ENCODE measurements around the gene QRFP.
A peak's percentile ranks its signal among the peaks of the same experiment; 100 is the strongest.
"Not testable (repeated sequence)": the region's sequence is repeated elsewhere in the genome, so short reads cannot be mapped to it uniquely, and the experiment has no call there.

Gene QRFP

GRCh38 chr9:130856474-130856873 lies 40.1 kb downstream of the QRFP start:
- Histone ChIP-seq H3K27me3 (ENCODE audit: control insufficient read depth, insufficient read depth, low read length) (no peaks in the 10 kb centered on the region), H3K4me3 (ENCODE audit: low read length) (no peak overlapping the region), H3K4me1 (ENCODE audit: control insufficient read depth, insufficient read depth, low read length) (no peaks in the 10 kb centered on the region), H3K36me3 (ENCODE audit: control insufficient read depth, insufficient read depth, low read length) (peaks cover 10% of the 10 kb centered on the region; the same call in 1 of the 2 replicates), H3K9me3 (ENCODE audit: control insufficient read depth, insufficient read depth, low read length) (no peaks in the 10 kb centered on the region), H3K27ac (ENCODE audit: low read length) (no peak overlapping the region)
- no peak for DNase-seq (ENCODE audit: low read depth, low spot score)
- no CpG with 5 or more reads among the region's 8 CpGs for WGBS (ENCODE audit: insufficient coverage, insufficient read length)

- no peak overlapping the region for H3K27ac ChIP-seq (ENCODE audit: low read length)
- no peaks in the 10 kb centered on the region for H3K27me3 ChIP-seq (ENCODE audit: control insufficient read depth, insufficient read depth, low read length)
- no peaks in the 10 kb centered on the region for H3K4me1 ChIP-seq (ENCODE audit: control insufficient read depth, insufficient read depth, low read length)
- DNase-seq (ENCODE audit: low read depth, low spot score), result no peak
- no CpG with 5 or more reads among the region's 9 CpGs for WGBS (ENCODE audit: insufficient coverage, insufficient read length)
- H3K9me3 ChIP-seq (ENCODE audit: control insufficient read depth, insufficient read depth, low read length), result no peaks in the 10 kb centered on the region
- no peak overlapping the region for H3K4me3 ChIP-seq (ENCODE audit: low read length)
- H3K36me3 ChIP-seq (ENCODE audit: control insufficient read depth, insufficient read depth, low read length), result peaks cover 10% of the 10 kb centered on the region; the same call in 1 of the 2 replicates
Measured at GRCh38 chr9:130854835-130855234, 41.8 kb downstream of the QRFP start.

GRCh38 chr9:130854092-130854491 lies 42.5 kb downstream of the QRFP start:
- no peaks in the 10 kb centered on the region for H3K27me3 ChIP-seq (ENCODE audit: control insufficient read depth, insufficient read depth, low read length)
- no peaks in the 10 kb centered on the region for H3K9me3 ChIP-seq (ENCODE audit: control insufficient read depth, insufficient read depth, low read length)
- no peak overlapping the region for H3K27ac ChIP-seq (ENCODE audit: low read length)
- DNase-seq (ENCODE audit: low read depth, low spot score), result no peak
- no peak overlapping the region for H3K4me3 ChIP-seq (ENCODE audit: low read length)
- H3K36me3 ChIP-seq (ENCODE audit: control insufficient read depth, insufficient read depth, low read length), result peaks cover 10% of the 10 kb centered on the region; the same call in 1 of the 2 replicates
- H3K4me1 ChIP-seq (ENCODE audit: control insufficient read depth, insufficient read depth, low read length), result no peaks in the 10 kb centered on the region
- no CpG with 5 or more reads among the region's 8 CpGs for WGBS (ENCODE audit: insufficient coverage, insufficient read length)

- WGBS (ENCODE audit: insufficient coverage, insufficient read length), result no CpG with 5 or more reads among the region's 7 CpGs
- H3K36me3 ChIP-seq (ENCODE audit: control insufficient read depth, insufficient read depth, low read length), result peaks cover 10% of the 10 kb centered on the region; the same call in 1 of the 2 replicates
- no peak for DNase-seq (ENCODE audit: low read depth, low spot score)
Measured at GRCh38 chr9:130852801-130853200, 43.8 kb downstream of the QRFP start.

GRCh38 chr9:130849356-130849755 lies 47.3 kb downstream of the QRFP start:
- peaks cover 12% of the 10 kb centered on the region for H3K4me1 ChIP-seq (ENCODE audit: control insufficient read depth, insufficient read depth, low read length)
- no peaks in the 10 kb centered on the region for H3K36me3 ChIP-seq (ENCODE audit: control insufficient read depth, insufficient read depth, low read length)
- no peak for DNase-seq (ENCODE audit: low read depth, low spot score)
- no peaks in the 10 kb centered on the region for H3K9me3 ChIP-seq (ENCODE audit: control insufficient read depth, insufficient read depth, low read length)
- no CpG with 5 or more reads among the region's 9 CpGs for WGBS (ENCODE audit: insufficient coverage, insufficient read length)
- no peak overlapping the region for H3K4me3 ChIP-seq (ENCODE audit: low read length)
- no peaks in the 10 kb centered on the region for H3K27me3 ChIP-seq (ENCODE audit: control insufficient read depth, insufficient read depth, low read length)
- H3K27ac ChIP-seq (ENCODE audit: low read length), result no peak overlapping the region

More at GRCh38 chr9:130852801-130853200, 43.8 kb downstream of the QRFP start:
- Histone ChIP-seq H3K4me1 (ENCODE audit: control insufficient read depth, insufficient read depth, low read length) (peaks cover 2% of the 10 kb centered on the region; the same call in 1 of the 2 replicates), H3K9me3 (ENCODE audit: control insufficient read depth, insufficient read depth, low read length) (no peaks in the 10 kb centered on the region), H3K27me3 (ENCODE audit: control insufficient read depth, insufficient read depth, low read length) (no peaks in the 10 kb centered on the region), H3K4me3 (ENCODE audit: low read length) (no peak overlapping the region), H3K27ac (ENCODE audit: low read length) (no peak overlapping the region)

- no CpG with 5 or more reads among the region's 8 CpGs for WGBS (ENCODE audit: insufficient coverage, insufficient read length)
- H3K4me3 ChIP-seq (ENCODE audit: low read length); H3K27ac ChIP-seq (ENCODE audit: low read length); H3K36me3 ChIP-seq (ENCODE audit: control insufficient read depth, insufficient read depth, low read length); H3K9me3 ChIP-seq (ENCODE audit: control insufficient read depth, insufficient read depth, low read length); H3K27me3 ChIP-seq (ENCODE audit: control insufficient read depth, insufficient read depth, low read length); DNase-seq (ENCODE audit: low read depth, low spot score): not testable (repeated sequence)
- H3K4me1 ChIP-seq (ENCODE audit: control insufficient read depth, insufficient read depth, low read length), result peaks cover 14% of the 10 kb centered on the region
Measured at GRCh38 chr9:130848514-130848913, 48.1 kb downstream of the QRFP start.

- no peak for DNase-seq (ENCODE audit: low read depth, low spot score)
- H3K27ac ChIP-seq (ENCODE audit: low read length), result peak overlapping the region; percentile 35
Measured at GRCh38 chr9:130847306-130848217, 49.0 kb downstream of the QRFP start.

GRCh38 chr9:130846487-130847305 lies 49.9 kb downstream of the QRFP start:
- Histone ChIP-seq H3K27ac (ENCODE audit: low read length) (no peak overlapping the region), H3K4me1 (ENCODE audit: control insufficient read depth, insufficient read depth, low read length) (peaks cover 16% of the 10 kb centered on the region), H3K27me3 (ENCODE audit: control insufficient read depth, insufficient read depth, low read length) (no peaks in the 10 kb centered on the region), H3K9me3 (ENCODE audit: control insufficient read depth, insufficient read depth, low read length) (no peaks in the 10 kb centered on the region), H3K36me3 (ENCODE audit: control insufficient read depth, insufficient read depth, low read length) (no peaks in the 10 kb centered on the region), H3K4me3 (ENCODE audit: low read length) (no peak overlapping the region)
- 100% methylated on average over 1 of the region's 12 CpGs for WGBS (ENCODE audit: insufficient coverage, insufficient read length)
- no peak for DNase-seq (ENCODE audit: low read depth, low spot score)

More at GRCh38 chr9:130847306-130848217, 49.0 kb downstream of the QRFP start:
- Histone ChIP-seq H3K4me3 (ENCODE audit: low read length) (no peak overlapping the region), H3K27me3 (ENCODE audit: control insufficient read depth, insufficient read depth, low read length) (no peaks in the 10 kb centered on the region), H3K9me3 (ENCODE audit: control insufficient read depth, insufficient read depth, low read length) (no peaks in the 10 kb centered on the region), H3K36me3 (ENCODE audit: control insufficient read depth, insufficient read depth, low read length) (no peaks in the 10 kb centered on the region), H3K4me1 (ENCODE audit: control insufficient read depth, insufficient read depth, low read length) (peaks cover 15% of the 10 kb centered on the region)
- no CpG with 5 or more reads among the region's 13 CpGs for WGBS (ENCODE audit: insufficient coverage, insufficient read length)

GRCh38 chr9:130845901-130846481 lies 50.6 kb downstream of the QRFP start:
- H3K9me3 ChIP-seq (ENCODE audit: control insufficient read depth, insufficient read depth, low read length), result no peaks in the 10 kb centered on the region
- H3K36me3 ChIP-seq (ENCODE audit: control insufficient read depth, insufficient read depth, low read length), result no peaks in the 10 kb centered on the region
- no peak overlapping the region for H3K4me3 ChIP-seq (ENCODE audit: low read length)
- H3K4me1 ChIP-seq (ENCODE audit: control insufficient read depth, insufficient read depth, low read length), result peaks cover 16% of the 10 kb centered on the region
- no peak overlapping the region for H3K27ac ChIP-seq (ENCODE audit: low read length)
- WGBS (ENCODE audit: insufficient coverage, insufficient read length), result no CpG with 5 or more reads among the region's 7 CpGs
- DNase-seq (ENCODE audit: low read depth, low spot score), result no peak
- no peaks in the 10 kb centered on the region for H3K27me3 ChIP-seq (ENCODE audit: control insufficient read depth, insufficient read depth, low read length)

- Histone ChIP-seq H3K27me3 (ENCODE audit: control insufficient read depth, insufficient read depth, low read length) (no peaks in the 10 kb centered on the region), H3K36me3 (ENCODE audit: control insufficient read depth, insufficient read depth, low read length) (no peaks in the 10 kb centered on the region), H3K27ac (ENCODE audit: low read length) (no peak overlapping the region), H3K4me1 (ENCODE audit: control insufficient read depth, insufficient read depth, low read length) (peaks cover 16% of the 10 kb centered on the region), H3K9me3 (ENCODE audit: control insufficient read depth, insufficient read depth, low read length) (no peaks in the 10 kb centered on the region), H3K4me3 (ENCODE audit: low read length) (no peak overlapping the region)
- DNase-seq (ENCODE audit: low read depth, low spot score), result no peak
- no CpG with 5 or more reads among the region's 10 CpGs for WGBS (ENCODE audit: insufficient coverage, insufficient read length)
Measured at GRCh38 chr9:130845254-130845653, 51.4 kb downstream of the QRFP start.
